GM19328 (cell line): ENCODE data around the gene PPFIBP2.

Source experiments
- ATAC-seq: cut with Tn5 transposase; IDR thresholded peaks from one replicate; pipeline ENCODE4 v1.9.1; 2021; ENCODE audit warnings: mild to moderate bottlenecking, moderate library complexity; ENCODE audit not compliant: unreplicated experiment

The PPFIBP2 gene

GRCh38 chr11:7621090-7621489 lies 107.3 kb downstream of the PPFIBP2 start:
- ATAC-seq, result no peak

GRCh38 chr11:7621554-7621953 lies 107.8 kb downstream of the PPFIBP2 start:
- ATAC-seq, result no peak

GRCh38 chr11:7622721-7623120 lies 108.9 kb downstream of the PPFIBP2 start:
- no peak for ATAC-seq

- no peak for ATAC-seq
Observed at GRCh38 chr11:7628660-7629059, 114.9 kb downstream of the PPFIBP2 start.

GRCh38 chr11:7630002-7630401 lies 116.2 kb downstream of the PPFIBP2 start:
- no peak for ATAC-seq

- no peak for ATAC-seq
Observed at GRCh38 chr11:7632211-7632610, 118.4 kb downstream of the PPFIBP2 start.

- ATAC-seq, result no peak
Observed at GRCh38 chr11:7635137-7635536, 121.3 kb downstream of the PPFIBP2 start.

GRCh38 chr11:7635708-7636107 lies 121.9 kb downstream of the PPFIBP2 start:
- ATAC-seq, result no peak

- ATAC-seq, result no peak
Observed at GRCh38 chr11:7636350-7636749, 122.6 kb downstream of the PPFIBP2 start.

GRCh38 chr11:7637447-7638157 lies 123.8 kb downstream of the PPFIBP2 start:
- no peak for ATAC-seq

GRCh38 chr11:7638710-7639642 lies 125.2 kb downstream of the PPFIBP2 start:
- ATAC-seq, result peak; percentile 68

- no peak for ATAC-seq
Observed at GRCh38 chr11:7639643-7640025, 125.8 kb downstream of the PPFIBP2 start.

GRCh38 chr11:7640816-7641215 lies 127.0 kb downstream of the PPFIBP2 start:
- ATAC-seq, result no peak

- no peak for ATAC-seq
Observed at GRCh38 chr11:7642747-7643146, 128.9 kb downstream of the PPFIBP2 start.

GRCh38 chr11:7643314-7643713 lies 129.5 kb downstream of the PPFIBP2 start:
- no peak for ATAC-seq

- ATAC-seq, result no peak
Observed at GRCh38 chr11:7645206-7645605, 131.4 kb downstream of the PPFIBP2 start.

GRCh38 chr11:7646866-7647265 lies 133.1 kb downstream of the PPFIBP2 start:
- ATAC-seq, result no peak

- no peak for ATAC-seq
Observed at GRCh38 chr11:7648264-7648663, 134.5 kb downstream of the PPFIBP2 start.

GRCh38 chr11:7651140-7651551 lies 137.3 kb downstream of the PPFIBP2 start:
- no peak for ATAC-seq

- ATAC-seq, result no peak
Observed at GRCh38 chr11:7651700-7652099, 137.9 kb downstream of the PPFIBP2 start.

- no peak for ATAC-seq
Observed at GRCh38 chr11:7654195-7654705, 140.5 kb downstream of the PPFIBP2 start.
